HCT116 (cell line): ENCODE results near the gene SLC25A43.

ENCODE experiments used
- CEBPB ChIP-seq: IDR thresholded peaks from 2 replicates; pipeline ENCODE4 v1.6.1; 2012; ENCODE audit warnings: low read depth
- CTCF ChIP-seq, 3 experiments: fragments of 200-600 bp in 1 of 3; sonication (generic) in 1 of 3; IDR thresholded peaks in 2 of 3; conservative IDR thresholded peaks in 1 of 3; 2 replicates each; pipeline ENCODE4 v1.5.1; 2012 to 2017; ENCODE audit warnings: low read depth in 2 of 3, low read length in 2 of 3, antibody characterized with exemption in 1 of 3, borderline replicate concordance in 1 of 3, control low read depth in 1 of 3, mild to moderate bottlenecking in 1 of 3, mixed read lengths in 1 of 3, mixed run types in 1 of 3, moderate library complexity in 1 of 3; ENCODE audit not compliant: insufficient read depth in 1 of 3
- EGR1 ChIP-seq: IDR thresholded peaks from 2 replicates; pipeline ENCODE4 v1.6.1; 2012; ENCODE audit warnings: low read depth
- EZH2 ChIP-seq: fragments of 200-600 bp; sonication (generic); IDR thresholded peaks from 2 replicates; pipeline ENCODE4 v1.6.1; 2017; ENCODE audit warnings: antibody characterized with exemption, mixed run types
- EZH2phosphoT487 ChIP-seq: fragments of 200-600 bp; IDR thresholded peaks from 2 replicates; pipeline ENCODE4 v1.6.1; 2018; ENCODE audit warnings: antibody characterized with exemption, borderline replicate concordance
- POLR2A ChIP-seq: IDR thresholded peaks from 2 replicates; pipeline ENCODE4 v1.7.0; 2011; ENCODE audit warnings: borderline replicate concordance; ENCODE audit not compliant: insufficient read depth, insufficient read length; ENCODE audit errors: extremely low read depth
- POLR2AphosphoS5 ChIP-seq: IDR thresholded peaks from 2 replicates; pipeline ENCODE4 v1.6.1; 2011; ENCODE audit warnings: mild to moderate bottlenecking, low read depth, low read length, moderate library complexity
- RAD21 ChIP-seq: IDR thresholded peaks from 2 replicates; pipeline ENCODE4 v1.6.1; 2012; ENCODE audit warnings: low read depth, mild to moderate bottlenecking
- REST ChIP-seq: IDR thresholded peaks from 2 replicates; pipeline ENCODE4 v1.6.1; 2012; ENCODE audit warnings: low read depth
- YY1 ChIP-seq: IDR thresholded peaks from 2 replicates; pipeline ENCODE4 v1.6.1; 2011; ENCODE audit warnings: low read length, low read depth, moderate library complexity, mild to moderate bottlenecking; ENCODE audit not compliant: insufficient replicate concordance; ENCODE audit errors: extremely low read depth
- ZNF274 ChIP-seq: fragments of 200-500 bp; sonication (Bioruptor generic); IDR thresholded peaks from 2 replicates; pipeline ENCODE4 v1.6.1; 2014; ENCODE audit warnings: mild to moderate bottlenecking, low read depth, low read length, inconsistent platforms
- TF ChIP-seq, protein P1 (sequence below): IDR thresholded peaks from 2 replicates; pipeline ENCODE4 v1.6.1; 2012
- TF ChIP-seq, protein P2 (sequence below): IDR thresholded peaks from 2 replicates; pipeline ENCODE4 v1.6.1; 2012
- TF ChIP-seq, protein P3 (sequence below): IDR thresholded peaks from 2 replicates; pipeline ENCODE4 v1.6.1; 2011; ENCODE audit warnings: mild to moderate bottlenecking, low read length, moderate library complexity; ENCODE audit not compliant: insufficient replicate concordance; ENCODE audit errors: extremely low read depth

DNA sequence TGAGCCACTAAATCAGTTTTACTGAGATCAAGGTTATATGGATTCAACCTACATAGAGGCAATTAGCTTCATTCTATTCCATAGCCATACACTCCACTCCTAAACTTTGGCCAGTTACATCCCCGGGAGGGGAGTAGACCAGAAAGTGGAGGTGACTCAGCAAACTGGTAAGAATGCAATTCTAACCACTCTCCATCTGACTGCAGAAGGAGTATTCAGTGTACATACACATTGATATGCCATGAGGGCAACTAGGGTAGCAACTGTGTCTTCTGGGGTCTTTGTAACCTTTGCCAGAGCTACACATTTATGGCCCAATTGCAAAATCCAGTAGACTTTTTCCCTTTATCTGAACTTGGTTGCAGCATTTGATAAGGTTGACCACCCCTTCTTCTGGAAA lies 7.6 kb downstream of the SLC25A43 start:
- no peak for TF ChIP-seq CTCF (IDR thresholded peaks at IDR 0.05 in 2 of 3, conservative IDR thresholded peaks at IDR 0.05 in 1 of 3; ENCODE audit: borderline replicate concordance in 1 of 3, insufficient read depth in 1 of 3, low read depth in 2 of 3, low read length in 2 of 3)
- TF ChIP-seq EZH2 = no peak
- no peak for TF ChIP-seq POLR2A
- TF ChIP-seq, protein P1, sequence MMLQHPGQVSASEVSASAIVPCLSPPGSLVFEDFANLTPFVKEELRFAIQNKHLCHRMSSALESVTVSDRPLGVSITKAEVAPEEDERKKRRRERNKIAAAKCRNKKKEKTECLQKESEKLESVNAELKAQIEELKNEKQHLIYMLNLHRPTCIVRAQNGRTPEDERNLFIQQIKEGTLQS = no peak
- no peak for TF ChIP-seq REST
- TF ChIP-seq EZH2phosphoT487 = no peak
- no peak for TF ChIP-seq POLR2AphosphoS5
- no peak for TF ChIP-seq RAD21
- TF ChIP-seq, protein P2, sequence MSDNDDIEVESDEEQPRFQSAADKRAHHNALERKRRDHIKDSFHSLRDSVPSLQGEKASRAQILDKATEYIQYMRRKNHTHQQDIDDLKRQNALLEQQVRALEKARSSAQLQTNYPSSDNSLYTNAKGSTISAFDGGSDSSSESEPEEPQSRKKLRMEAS = no peak
- TF ChIP-seq, protein P3, sequence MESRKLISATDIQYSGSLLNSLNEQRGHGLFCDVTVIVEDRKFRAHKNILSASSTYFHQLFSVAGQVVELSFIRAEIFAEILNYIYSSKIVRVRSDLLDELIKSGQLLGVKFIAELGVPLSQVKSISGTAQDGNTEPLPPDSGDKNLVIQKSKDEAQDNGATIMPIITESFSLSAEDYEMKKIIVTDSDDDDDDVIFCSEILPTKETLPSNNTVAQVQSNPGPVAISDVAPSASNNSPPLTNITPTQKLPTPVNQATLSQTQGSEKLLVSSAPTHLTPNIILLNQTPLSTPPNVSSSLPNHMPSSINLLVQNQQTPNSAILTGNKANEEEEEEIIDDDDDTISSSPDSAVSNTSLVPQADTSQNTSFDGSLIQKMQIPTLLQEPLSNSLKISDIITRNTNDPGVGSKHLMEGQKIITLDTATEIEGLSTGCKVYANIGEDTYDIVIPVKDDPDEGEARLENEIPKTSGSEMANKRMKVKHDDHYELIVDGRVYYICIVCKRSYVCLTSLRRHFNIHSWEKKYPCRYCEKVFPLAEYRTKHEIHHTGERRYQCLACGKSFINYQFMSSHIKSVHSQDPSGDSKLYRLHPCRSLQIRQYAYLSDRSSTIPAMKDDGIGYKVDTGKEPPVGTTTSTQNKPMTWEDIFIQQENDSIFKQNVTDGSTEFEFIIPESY = no peak
- no peak for TF ChIP-seq EGR1
- no peak for TF ChIP-seq YY1
- TF ChIP-seq ZNF274 = no peak
- no peak for TF ChIP-seq CEBPB
